GM04504 (cell line): ENCODE data around the gene EEF1A2.
"Not testable (repeated sequence)": the region's sequence is repeated elsewhere in the genome, so short reads cannot be mapped to it uniquely, and the experiment has no call there.

ENCODE experiments used
- DNase-seq: peaks from one replicate; pipeline ENCODE4 v3.0.0-alpha.2; 2012; ENCODE audit warnings: low read depth

EEF1A2 gene

GRCh38 chr20:63520504-63520933 lies 21.6 kb upstream of the EEF1A2 start, which contains the start of gene PPDPF:
Gene PPDPF, plus strand, starts transcription at chr20:63520765. Its CDS starts 544 bp downstream, at chr20:63521309.
- peak; percentile 59 for DNase-seq

GRCh38 chr20:63519668-63520503 lies 21.0 kb upstream of the EEF1A2 start:
- no peak for DNase-seq

DNA sequence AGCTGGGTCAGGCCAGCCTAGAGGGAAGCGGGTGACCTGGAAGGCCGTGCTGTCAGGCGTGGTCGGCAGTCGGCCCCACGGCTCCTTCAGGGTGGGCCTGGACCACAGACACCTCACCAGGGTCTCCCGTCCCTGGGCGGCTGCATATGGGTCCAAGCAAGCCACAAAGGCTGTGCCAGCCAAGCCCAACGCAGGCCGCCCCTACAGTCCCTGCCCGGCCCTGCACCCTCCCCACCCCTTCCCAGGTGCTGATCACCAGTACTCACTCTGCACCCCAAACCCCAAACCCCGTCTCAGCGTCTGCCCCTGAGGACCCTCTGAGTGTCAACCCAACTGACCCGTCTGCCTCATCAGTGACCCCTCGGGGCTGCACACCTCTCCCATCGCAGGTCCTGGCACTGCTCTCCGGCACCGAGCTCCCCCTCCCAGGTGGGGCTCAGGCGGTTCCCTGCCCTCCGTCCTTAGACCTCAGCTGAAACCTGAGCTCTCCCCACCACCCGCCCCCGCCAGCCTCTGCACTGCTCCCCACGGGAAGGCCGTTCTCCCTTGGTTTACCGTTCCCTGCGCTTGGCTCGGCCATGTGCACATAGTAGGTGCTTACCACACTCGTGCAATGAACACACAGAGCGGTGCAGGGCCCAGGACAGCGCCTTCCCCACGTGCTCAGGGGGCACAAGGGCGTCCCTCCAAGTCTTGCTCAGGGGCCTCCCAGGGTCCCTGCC lies 20.2 kb upstream of the EEF1A2 start:
- DNase-seq = no peak

DNA sequence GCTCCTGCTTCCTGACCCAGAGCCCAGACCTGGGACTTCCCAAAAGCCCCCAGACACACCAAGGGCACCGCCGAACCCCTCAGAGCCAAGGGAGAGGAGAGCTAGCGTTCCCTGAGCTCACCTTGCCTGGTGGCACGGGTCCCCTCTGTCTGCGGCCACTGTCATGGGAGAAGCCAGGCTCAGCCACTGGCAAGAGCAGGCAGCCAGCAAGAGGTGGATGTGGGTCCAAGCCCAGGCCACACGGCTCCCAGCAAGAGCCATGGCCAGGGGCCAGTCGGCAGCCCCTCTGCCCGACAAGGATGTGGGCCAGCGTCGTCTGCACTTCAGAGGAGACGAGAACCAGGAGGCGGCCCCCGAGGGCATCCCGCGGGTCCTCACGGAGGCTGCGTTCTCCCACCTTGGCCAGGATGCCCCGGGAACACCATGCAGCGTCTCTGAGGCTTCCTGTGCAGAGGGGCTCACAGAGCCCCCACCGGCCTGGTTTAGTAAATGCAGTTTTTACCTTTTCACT lies 19.5 kb upstream of the EEF1A2 start:
- no peak for DNase-seq

DNA sequence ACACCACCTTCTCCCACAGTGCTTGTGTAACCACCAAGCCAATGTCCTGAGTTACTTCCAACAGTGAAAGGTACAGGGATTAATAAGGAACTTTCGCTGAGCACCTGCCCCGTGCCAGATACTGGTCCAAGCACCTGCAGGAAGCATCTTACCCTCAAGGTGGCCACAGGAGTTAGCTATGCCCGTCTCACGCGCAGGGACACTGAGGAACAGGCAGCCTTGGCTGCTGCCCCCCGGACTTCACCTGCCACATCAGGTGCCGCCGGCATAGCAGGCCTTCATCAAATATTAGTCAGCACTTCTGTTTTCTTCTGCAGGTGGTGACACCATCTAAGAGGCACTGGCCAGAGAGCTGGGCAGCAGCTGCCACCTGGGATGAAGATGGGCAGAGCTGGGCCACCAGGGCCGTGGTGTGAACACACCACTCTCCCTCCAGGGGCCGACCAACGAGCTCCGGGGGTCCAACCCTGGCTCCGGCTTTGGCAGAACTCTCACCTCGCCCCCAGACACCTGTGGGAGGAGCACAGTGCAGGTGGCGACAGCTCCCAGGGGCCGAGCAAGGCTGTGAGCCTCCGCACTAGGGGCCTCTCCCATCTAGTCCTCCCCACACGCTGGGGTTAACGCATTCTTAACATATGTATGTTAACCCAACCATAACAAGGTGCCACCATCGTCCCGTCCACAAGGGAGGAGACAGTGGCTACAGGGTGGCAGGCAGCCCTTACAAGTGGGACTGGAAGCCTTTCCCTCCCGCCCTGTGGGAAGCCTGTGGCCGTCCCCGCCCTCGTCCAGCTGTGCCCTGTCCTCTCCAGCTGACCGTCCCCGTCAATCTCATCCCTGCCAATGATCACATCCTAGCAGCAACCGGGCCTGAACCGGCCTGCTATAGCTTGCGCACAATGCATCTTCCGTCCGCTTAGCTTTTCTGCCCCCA lies 18.8 kb upstream of the EEF1A2 start:
- no peak for DNase-seq

DNA sequence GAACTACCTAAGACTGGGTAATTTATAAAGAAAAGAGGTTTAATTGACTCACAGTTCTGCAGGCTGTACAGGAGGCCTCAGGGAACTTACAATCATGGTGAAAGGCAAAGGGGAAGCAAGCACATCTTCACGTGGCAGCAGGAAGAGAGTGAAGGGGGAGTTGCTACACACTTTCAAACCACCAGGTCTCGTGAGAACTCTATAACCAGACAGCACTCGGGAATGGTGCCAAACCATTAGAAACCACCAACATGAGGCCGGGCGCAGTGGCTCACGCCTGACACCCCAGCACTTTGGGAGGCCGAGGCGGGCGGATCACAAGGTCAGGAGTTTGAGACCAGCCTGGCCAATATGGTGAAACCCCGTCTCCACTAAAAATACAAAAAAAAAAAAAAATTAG lies 15.6 kb upstream of the EEF1A2 start:
- DNase-seq = not testable (repeated sequence)

DNA sequence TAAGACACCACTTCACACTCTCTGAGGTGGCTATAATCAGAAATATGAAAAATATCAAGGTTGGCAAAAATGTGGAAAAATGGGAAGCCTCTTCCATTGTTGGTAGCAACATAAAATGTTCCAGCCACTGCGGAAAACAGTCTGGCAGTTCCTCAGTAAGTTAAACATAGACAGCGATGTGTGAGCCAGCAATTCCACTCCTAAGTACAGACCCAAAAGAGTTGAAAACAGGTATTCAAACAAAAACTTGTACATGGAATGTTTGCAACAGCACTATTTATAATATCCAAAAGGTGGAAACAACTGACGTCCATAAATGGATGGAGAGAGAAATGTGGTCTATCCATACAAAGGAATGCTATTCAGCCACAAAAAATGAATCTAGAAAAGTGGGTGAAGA lies 14.3 kb upstream of the EEF1A2 start:
- DNase-seq = no peak

- no peak for DNase-seq
Measured at GRCh38 chr20:63509088-63509564, 10.2 kb upstream of the EEF1A2 start.

DNA sequence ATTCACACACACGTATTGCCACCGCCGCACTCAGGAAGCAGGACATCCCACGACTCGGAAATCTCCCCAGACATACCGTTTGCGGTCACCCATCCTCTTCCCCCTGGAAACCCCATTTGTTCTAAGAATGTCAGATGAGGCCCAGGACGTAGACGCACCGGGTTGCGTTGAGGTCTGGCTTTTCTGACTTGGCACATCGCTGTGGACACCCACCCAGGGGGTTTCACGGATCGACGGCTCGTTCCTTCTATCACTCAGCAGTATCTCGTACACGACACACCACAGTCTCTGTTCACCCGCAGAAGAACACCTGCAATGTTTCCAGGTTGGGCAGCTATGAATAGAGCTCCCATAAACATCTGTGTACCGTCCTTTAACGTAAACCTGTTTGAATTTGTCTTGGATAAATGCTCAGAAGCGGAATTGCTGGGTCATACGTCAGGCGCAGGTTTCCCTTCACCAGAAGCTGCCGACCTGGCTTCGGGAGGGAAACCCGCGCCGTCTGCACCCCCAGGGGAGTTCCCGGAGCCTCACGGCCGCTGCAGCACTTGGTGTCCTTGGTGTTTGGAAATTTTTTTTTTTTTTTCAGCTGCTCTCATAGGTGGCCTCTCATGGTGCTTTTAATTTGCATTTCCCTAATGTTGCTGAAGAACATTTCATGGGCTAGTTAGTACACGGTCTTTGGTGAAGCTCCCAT lies 9.3 kb upstream of the EEF1A2 start:
- no peak for DNase-seq

GRCh38 chr20:63507083-63507743 lies 8.3 kb upstream of the EEF1A2 start:
- no peak for DNase-seq

GRCh38 chr20:63505723-63506122 lies 6.8 kb upstream of the EEF1A2 start:
- DNase-seq = no peak

GRCh38 chr20:63505281-63505680 lies 6.4 kb upstream of the EEF1A2 start:
- DNase-seq = no peak

DNA sequence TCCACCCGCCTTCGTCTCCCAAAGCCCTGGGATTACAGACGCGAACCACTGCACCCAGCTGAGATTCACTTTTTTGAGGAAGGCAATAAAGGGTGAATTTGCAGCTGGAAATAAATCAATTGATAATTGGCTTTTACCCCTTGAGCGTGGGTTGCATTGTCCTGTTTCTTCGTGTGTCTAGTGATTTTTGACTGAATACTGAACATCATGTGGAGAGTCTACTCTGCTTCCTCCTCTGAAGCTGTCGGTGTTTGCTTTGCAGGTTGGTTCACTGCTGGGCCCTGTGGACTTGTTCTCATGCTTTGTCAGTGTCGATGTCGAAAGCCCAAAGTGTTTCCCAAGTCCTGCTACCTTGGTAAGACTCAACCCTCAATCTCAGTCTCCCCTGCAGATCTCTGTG lies 5.8 kb upstream of the EEF1A2 start:
- no peak for DNase-seq

- DNase-seq = no peak
Measured at GRCh38 chr20:63503524-63503923, 4.6 kb upstream of the EEF1A2 start.

- DNase-seq = no peak
Measured at GRCh38 chr20:63502671-63503172, 3.8 kb upstream of the EEF1A2 start.

DNA sequence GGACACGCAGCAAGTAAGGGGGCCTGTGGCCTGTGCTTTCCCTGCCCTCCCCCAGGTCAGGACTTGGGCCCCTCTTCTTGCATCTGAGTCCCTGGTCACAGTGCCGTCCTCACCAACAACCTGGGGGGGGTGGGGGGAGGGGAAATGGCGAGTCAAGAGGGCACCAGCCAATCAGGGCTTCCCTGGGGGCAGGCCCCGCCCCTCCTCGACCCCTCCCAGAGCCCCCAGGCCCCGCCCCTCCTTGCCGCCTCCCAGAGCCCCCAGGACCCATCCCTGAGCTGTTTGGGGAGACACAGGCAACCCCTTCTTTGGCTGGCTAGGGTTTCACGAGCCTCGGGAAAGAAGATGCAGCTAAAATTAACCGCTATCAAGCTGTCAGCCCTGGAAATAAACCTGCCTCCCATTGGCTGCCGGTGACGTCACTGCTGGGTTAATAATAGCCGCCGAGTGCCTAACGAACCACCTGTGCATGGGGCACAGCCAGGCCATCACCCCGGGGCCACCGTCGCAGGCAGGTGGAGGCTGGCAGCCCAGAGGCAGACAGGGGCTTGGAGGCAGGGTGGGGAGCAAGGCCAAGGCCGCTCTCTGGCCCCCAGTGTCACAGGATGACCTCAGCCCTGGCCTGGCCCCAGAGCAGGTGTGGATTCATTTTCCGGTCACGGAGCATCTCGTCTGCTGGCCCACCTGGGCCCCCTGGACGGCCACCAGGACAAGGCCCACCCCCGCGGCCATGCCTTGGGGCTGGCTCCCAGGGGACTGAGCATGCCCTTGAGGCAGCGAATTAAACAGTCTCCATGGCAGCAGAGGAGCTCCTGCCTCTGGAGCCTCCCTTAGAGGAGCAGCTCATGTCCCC lies 3.2 kb upstream of the EEF1A2 start:
- DNase-seq = no peak

- DNase-seq = no peak
Measured at GRCh38 chr20:63500902-63501817, 2.3 kb upstream of the EEF1A2 start.

GRCh38 chr20:63500151-63500901 lies 1.4 kb upstream of the EEF1A2 start:
- no peak for DNase-seq
